HL-60 (cell line): ENCODE results near the gene DBX1.
A peak's percentile ranks its signal among the peaks of the same experiment; 100 is the strongest.

Source experiments
- DNase-seq, 2 experiments: peaks; one replicate each; pipeline ENCODE4 v3.0.0-alpha.2; 2010 to 2020; ENCODE audit warnings: low read depth in 1 of 2, low spot score in 1 of 2
- H3K27ac ChIP-seq: fragments of 250-450 bp; sonication (Bioruptor Pico); replicated peaks from 2 replicates; pipeline ENCODE4 v1.5.1; 2020; ENCODE audit warnings: mild to moderate bottlenecking, moderate library complexity
- H3K27me3 ChIP-seq: fragments of 250-450 bp; sonication (Bioruptor Pico); 2 replicates; pipeline ENCODE4 v1.5.1; 2021; ENCODE audit warnings: mild to moderate bottlenecking, moderate library complexity; ENCODE audit not compliant: insufficient read depth, poor library complexity, severe bottlenecking
- H3K4me3 ChIP-seq: replicated peaks from 2 replicates; pipeline ENCODE4 v1.5.1; 2011; ENCODE audit warnings: mild to moderate bottlenecking, control low read depth, low read length; ENCODE audit not compliant: insufficient read depth
- GABPA ChIP-seq: IDR thresholded peaks from 2 replicates; pipeline ENCODE4 v1.6.1; 2012; ENCODE audit warnings: low read depth
- POLR2AphosphoS5 ChIP-seq: IDR thresholded peaks from 2 replicates; pipeline ENCODE4 v1.6.1; 2012; ENCODE audit warnings: low read depth
- SPI1 ChIP-seq: IDR thresholded peaks from 2 replicates; pipeline ENCODE4 v1.6.1; 2012; ENCODE audit warnings: low read depth, mild to moderate bottlenecking, borderline replicate concordance
- TF ChIP-seq, protein P1 (sequence below): IDR thresholded peaks from one replicate; pipeline ENCODE4 v1.5.1; 2011; ENCODE audit warnings: low read length, control low read depth, inconsistent platforms; ENCODE audit not compliant: insufficient read depth
- TF ChIP-seq, protein P2 (sequence below): IDR thresholded peaks from 2 replicates; pipeline ENCODE4 v1.6.1; 2012; ENCODE audit warnings: low read depth; ENCODE audit not compliant: insufficient replicate concordance

Gene DBX1

GRCh38 chr11:20112291-20113148 is 47.8 kb downstream of the DBX1 start:
- Histone ChIP-seq H3K27me3 (no peaks in the 10 kb centered on the region), H3K27ac (no peak overlapping the region), H3K4me3 (no peak overlapping the region)
- peak in 1 of 2 experiments; percentile 29 for DNase-seq
- TF ChIP-seq GABPA (no peak), SPI1 (no peak), POLR2AphosphoS5 (no peak)
- TF ChIP-seq, protein P1, sequence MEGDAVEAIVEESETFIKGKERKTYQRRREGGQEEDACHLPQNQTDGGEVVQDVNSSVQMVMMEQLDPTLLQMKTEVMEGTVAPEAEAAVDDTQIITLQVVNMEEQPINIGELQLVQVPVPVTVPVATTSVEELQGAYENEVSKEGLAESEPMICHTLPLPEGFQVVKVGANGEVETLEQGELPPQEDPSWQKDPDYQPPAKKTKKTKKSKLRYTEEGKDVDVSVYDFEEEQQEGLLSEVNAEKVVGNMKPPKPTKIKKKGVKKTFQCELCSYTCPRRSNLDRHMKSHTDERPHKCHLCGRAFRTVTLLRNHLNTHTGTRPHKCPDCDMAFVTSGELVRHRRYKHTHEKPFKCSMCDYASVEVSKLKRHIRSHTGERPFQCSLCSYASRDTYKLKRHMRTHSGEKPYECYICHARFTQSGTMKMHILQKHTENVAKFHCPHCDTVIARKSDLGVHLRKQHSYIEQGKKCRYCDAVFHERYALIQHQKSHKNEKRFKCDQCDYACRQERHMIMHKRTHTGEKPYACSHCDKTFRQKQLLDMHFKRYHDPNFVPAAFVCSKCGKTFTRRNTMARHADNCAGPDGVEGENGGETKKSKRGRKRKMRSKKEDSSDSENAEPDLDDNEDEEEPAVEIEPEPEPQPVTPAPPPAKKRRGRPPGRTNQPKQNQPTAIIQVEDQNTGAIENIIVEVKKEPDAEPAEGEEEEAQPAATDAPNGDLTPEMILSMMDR, result no peak
- TF ChIP-seq, protein P2, sequence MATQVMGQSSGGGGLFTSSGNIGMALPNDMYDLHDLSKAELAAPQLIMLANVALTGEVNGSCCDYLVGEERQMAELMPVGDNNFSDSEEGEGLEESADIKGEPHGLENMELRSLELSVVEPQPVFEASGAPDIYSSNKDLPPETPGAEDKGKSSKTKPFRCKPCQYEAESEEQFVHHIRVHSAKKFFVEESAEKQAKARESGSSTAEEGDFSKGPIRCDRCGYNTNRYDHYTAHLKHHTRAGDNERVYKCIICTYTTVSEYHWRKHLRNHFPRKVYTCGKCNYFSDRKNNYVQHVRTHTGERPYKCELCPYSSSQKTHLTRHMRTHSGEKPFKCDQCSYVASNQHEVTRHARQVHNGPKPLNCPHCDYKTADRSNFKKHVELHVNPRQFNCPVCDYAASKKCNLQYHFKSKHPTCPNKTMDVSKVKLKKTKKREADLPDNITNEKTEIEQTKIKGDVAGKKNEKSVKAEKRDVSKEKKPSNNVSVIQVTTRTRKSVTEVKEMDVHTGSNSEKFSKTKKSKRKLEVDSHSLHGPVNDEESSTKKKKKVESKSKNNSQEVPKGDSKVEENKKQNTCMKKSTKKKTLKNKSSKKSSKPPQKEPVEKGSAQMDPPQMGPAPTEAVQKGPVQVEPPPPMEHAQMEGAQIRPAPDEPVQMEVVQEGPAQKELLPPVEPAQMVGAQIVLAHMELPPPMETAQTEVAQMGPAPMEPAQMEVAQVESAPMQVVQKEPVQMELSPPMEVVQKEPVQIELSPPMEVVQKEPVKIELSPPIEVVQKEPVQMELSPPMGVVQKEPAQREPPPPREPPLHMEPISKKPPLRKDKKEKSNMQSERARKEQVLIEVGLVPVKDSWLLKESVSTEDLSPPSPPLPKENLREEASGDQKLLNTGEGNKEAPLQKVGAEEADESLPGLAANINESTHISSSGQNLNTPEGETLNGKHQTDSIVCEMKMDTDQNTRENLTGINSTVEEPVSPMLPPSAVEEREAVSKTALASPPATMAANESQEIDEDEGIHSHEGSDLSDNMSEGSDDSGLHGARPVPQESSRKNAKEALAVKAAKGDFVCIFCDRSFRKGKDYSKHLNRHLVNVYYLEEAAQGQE, result no peak

DNA sequence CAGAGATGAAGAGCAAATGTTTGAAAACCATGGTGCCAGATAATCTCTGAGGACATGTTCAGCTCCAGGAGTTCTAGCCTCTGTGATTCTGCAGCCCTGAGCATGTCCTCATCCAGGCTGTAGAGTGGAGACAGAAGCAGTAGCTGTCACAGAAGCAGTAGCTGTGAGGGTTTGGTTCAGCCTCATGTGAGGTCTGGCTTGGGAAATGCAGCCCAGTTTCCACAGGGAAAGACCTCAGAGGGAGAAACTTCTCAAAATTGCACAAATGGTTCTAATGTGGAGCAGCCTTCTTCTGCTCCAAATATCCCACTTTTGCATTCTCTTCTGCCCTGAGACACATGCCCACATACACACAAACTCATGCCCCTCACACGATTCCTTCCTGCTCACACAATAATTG is 48.4 kb downstream of the DBX1 start:
- TF ChIP-seq, protein P1, result no peak
- TF ChIP-seq, protein P2, result no peak
- TF ChIP-seq POLR2AphosphoS5, result no peak
- H3K27me3 ChIP-seq, result no peaks in the 10 kb centered on the region
- no peak overlapping the region for H3K4me3 ChIP-seq
- DNase-seq, result no peak
- H3K27ac ChIP-seq, result no peak overlapping the region

GRCh38 chr11:20110908-20111669 is 49.2 kb downstream of the DBX1 start:
- DNase-seq, result peak; percentile 15 to 37
- Histone ChIP-seq H3K27ac (no peak overlapping the region), H3K4me3 (no peak overlapping the region), H3K27me3 (no peaks in the 10 kb centered on the region)
- TF ChIP-seq, protein P1, result peak; percentile 97
- no peak for TF ChIP-seq GABPA
